Keratinocyte (primary cell): ENCODE measurements around the gene TIE1. TPM values are rescaled to one million over a fixed set of nuclear protein-coding genes. Genes with fewer than 3 reads are reported as not detected.

Experiments
- DNase-seq: peaks from one replicate; pipeline ENCODE4 v3.0.0-alpha.2; 2011; ENCODE audit warnings: low read depth, missing footprints, low spot score
- FAIRE-seq: peaks from 2 replicates; lab custom pipeline; 2011; peaks lifted over from hg19 to GRCh38; lab: Jason Lieb, UNC
- H2AFZ ChIP-seq: 2 replicates; pipeline ENCODE4 v1.6.0; 2012; ENCODE audit warnings: low read length, control low read depth, inconsistent platforms; ENCODE audit not compliant: control insufficient read depth
- H3K27ac ChIP-seq: 2 replicates; pipeline ENCODE4 v1.5.1; 2011; ENCODE audit warnings: low read length; ENCODE audit not compliant: control insufficient read depth, insufficient read depth
- H3K27me3 ChIP-seq: 3 replicates; pipeline ENCODE4 v1.6.0; 2011; ENCODE audit warnings: low read length; ENCODE audit not compliant: control insufficient read depth, insufficient read depth; ENCODE audit errors: extremely low read depth
- H3K36me3 ChIP-seq, 2 experiments: 2 replicates in 1 of 2; 3 replicates in 1 of 2; pipeline ENCODE4 v1.5.1; 2011; ENCODE audit warnings: low read length in 2 of 2, mild to moderate bottlenecking in 1 of 2; ENCODE audit not compliant: control insufficient read depth in 2 of 2, insufficient read depth in 2 of 2; ENCODE audit errors: extremely low read depth in 1 of 2
- H3K4me1 ChIP-seq: 3 replicates; pipeline ENCODE4 v1.5.1; 2011; ENCODE audit warnings: low read length; ENCODE audit not compliant: control insufficient read depth, insufficient read depth; ENCODE audit errors: extremely low read depth
- H3K4me2 ChIP-seq: 3 replicates; pipeline ENCODE4 v1.6.0; 2011; ENCODE audit warnings: low read depth, low read length; ENCODE audit not compliant: control insufficient read depth, insufficient read depth; ENCODE audit errors: extremely low read depth
- H3K4me3 ChIP-seq, 3 experiments: fragments of 200-600 bp in 1 of 3; sonication (generic) in 1 of 3; 2 replicates in 2 of 3; 3 replicates in 1 of 3; pipeline ENCODE4 v1.5.1; 2011 to 2016; ENCODE audit warnings: low read length in 3 of 3, mild to moderate bottlenecking in 3 of 3, control low read depth in 2 of 3, inconsistent platforms in 1 of 3, low read depth in 1 of 3, mixed read lengths in 1 of 3, mixed run types in 1 of 3, moderate library complexity in 1 of 3; ENCODE audit not compliant: control insufficient read depth in 2 of 3, insufficient read depth in 2 of 3; ENCODE audit errors: extremely low read depth in 1 of 3
- H3K79me2 ChIP-seq: 2 replicates; pipeline ENCODE4 v1.6.0; 2012; ENCODE audit warnings: low read length; ENCODE audit not compliant: control insufficient read depth, insufficient read depth
- H3K9ac ChIP-seq: 3 replicates; pipeline ENCODE4 v1.6.0; 2011; ENCODE audit warnings: low read length; ENCODE audit not compliant: control insufficient read depth, insufficient read depth; ENCODE audit errors: extremely low read depth
- H3K9me1 ChIP-seq: 3 replicates; pipeline ENCODE4 v1.6.0; 2011; ENCODE audit warnings: low read length; ENCODE audit not compliant: control insufficient read depth, insufficient read depth; ENCODE audit errors: extremely low read depth
- H3K9me3 ChIP-seq: 2 replicates; pipeline ENCODE4 v1.5.1; 2012; ENCODE audit warnings: low read depth, low read length; ENCODE audit not compliant: control insufficient read depth
- H4K20me1 ChIP-seq: 3 replicates; pipeline ENCODE4 v1.6.0; 2011; ENCODE audit warnings: low read length; ENCODE audit not compliant: control insufficient read depth, insufficient read depth; ENCODE audit errors: extremely low read depth
- CTCF ChIP-seq, 3 experiments: IDR thresholded peaks in 1 of 3; conservative IDR thresholded peaks in 1 of 3; optimal IDR thresholded peaks in 1 of 3; 2 replicates in 2 of 3; 3 replicates in 1 of 3; pipeline versions ENCODE3 to v1.5.1; 2011; ENCODE audit warnings: low read length in 3 of 3, mild to moderate bottlenecking in 3 of 3, moderate library complexity in 2 of 3, control low read depth in 1 of 3, inconsistent platforms in 1 of 3; ENCODE audit not compliant: insufficient read depth in 2 of 3; ENCODE audit errors: extremely low read depth in 1 of 3
- EZH2 ChIP-seq: IDR thresholded peaks from one replicate; pipeline ENCODE4 v1.6.1; 2012; ENCODE audit warnings: inconsistent platforms, mild to moderate bottlenecking, low read length, moderate library complexity
- dilution Hi-C: fragments of 300-500 bp; cut with MboI; formaldehyde crosslinking; loops from one replicate; pipeline ENCODE4 v1.7.0; 2020; ENCODE audit warnings: low sequenced_read_pairs; ENCODE audit not compliant: extremely low pct_ligation_motif_present
- polyA plus RNA-seq, 5 experiments: library from polyadenylated mRNA; depleted of rRNA in 3 of 5; stranded (reverse) in 3 of 5; stranded (forward) in 1 of 5; unstranded in 1 of 5; fragments of >200 nt; gene quantifications; 1 replicate in 1 of 5; 2 replicates in 3 of 5; 3 replicates in 1 of 5; pipeline versions ENCODE4 v1.2.1 to v1.2.3, GENCODE V29; 2011 to 2012; ENCODE audit warnings: missing spikeins in 2 of 5, low read depth in 1 of 5, low replicate concordance in 1 of 5

Gene TIE1
- polyA plus RNA-seq, 1 donor (not counting 4 experiments of a cell fraction or from before 2014, with no cell fraction given) = not detected

- dilution Hi-C loops = no loop called here
- H3K79me2 ChIP-seq = peaks cover 28% of the 10 kb centered on the region
- no peak overlapping the region for H3K9ac ChIP-seq
- DNase-seq = no peak
- H3K9me1 ChIP-seq = no peaks in the 10 kb centered on the region
- H4K20me1 ChIP-seq = no peaks in the 10 kb centered on the region
- no peak for TF ChIP-seq CTCF (optimal IDR thresholded peaks at IDR 0.05 in 1 of 3, IDR thresholded peaks at IDR 0.05 in 1 of 3, conservative IDR thresholded peaks at IDR 0.05 in 1 of 3; ENCODE audit: extremely low read depth in 1 of 3, insufficient read depth in 2 of 3, low read length in 3 of 3)
- TF ChIP-seq EZH2 = no peak
- H3K4me1 ChIP-seq = peaks cover 62% of the 10 kb centered on the region
- no peak overlapping the region for H3K27ac ChIP-seq
- H3K27me3 ChIP-seq = no peaks in the 10 kb centered on the region
- no peak for FAIRE-seq
- H3K36me3 ChIP-seq = peaks cover 1 to 6% of the 10 kb centered on the region in 2 experiments
- no peak overlapping the region for H2AFZ ChIP-seq
- H3K4me2 ChIP-seq = no peak overlapping the region
- no peak overlapping the region for H3K4me3 ChIP-seq
- H3K9me3 ChIP-seq = no peaks in the 10 kb centered on the region
Measured at GRCh38 chr1:43370564-43370963, 69.8 kb downstream of the TIE1 start.

GRCh38 chr1:43372172-43372571 is 71.4 kb downstream of the TIE1 start:
- Histone ChIP-seq H3K4me3 (no peak overlapping the region), H3K4me2 (peak overlapping the region; percentile 65), H3K9ac (no peak overlapping the region)

More at GRCh38 chr1:43372172-43372571, 71.4 kb downstream of the TIE1 start:
- no peak overlapping the region for H2AFZ ChIP-seq
- H3K9me1 ChIP-seq = no peaks in the 10 kb centered on the region
- peaks cover 56% of the 10 kb centered on the region for H3K4me1 ChIP-seq
- peaks cover 13% of the 10 kb centered on the region for H3K79me2 ChIP-seq
- H4K20me1 ChIP-seq = no peaks in the 10 kb centered on the region
- FAIRE-seq (peak; percentile 26), DNase-seq (no peak)
- peaks cover 0 to 3% of the 10 kb centered on the region in 2 experiments for H3K36me3 ChIP-seq
- H3K27ac ChIP-seq = peak overlapping the region; percentile 79
- H3K9me3 ChIP-seq = no peaks in the 10 kb centered on the region
- TF ChIP-seq CTCF (optimal IDR thresholded peaks at IDR 0.05 in 1 of 3, IDR thresholded peaks at IDR 0.05 in 1 of 3, conservative IDR thresholded peaks at IDR 0.05 in 1 of 3; ENCODE audit: extremely low read depth in 1 of 3, insufficient read depth in 2 of 3, low read length in 3 of 3) = no peak
- no peak for TF ChIP-seq EZH2
- dilution Hi-C loops = no loop called here
- H3K27me3 ChIP-seq = no peaks in the 10 kb centered on the region

Other genes with a start within 250 kb of the TIE1 start
- gene EBNA1BP2, start 128.7 kb upstream of the TIE1 start, polyA plus RNA-seq = 53.2 to 140 TPM (median 122 TPM) in 3 replicates
- gene CFAP57, start 128.7 kb upstream of the TIE1 start, polyA plus RNA-seq = 0.24 to 0.39 TPM (median 0.32 TPM) in 3 replicates
- 0.92 to 2.4 TPM (median 1.0 TPM) in 3 replicates for gene TMEM125, start 31.0 kb upstream of the TIE1 start, polyA plus RNA-seq
- 4.6 to 6.4 TPM (median 5.6 TPM) in 3 replicates for gene C1orf210, start 15.4 kb upstream of the TIE1 start, polyA plus RNA-seq
- gene MPL, start 36.8 kb downstream of the TIE1 start, polyA plus RNA-seq = 0.07 TPM in 1 of 3 replicates, not detected in the others
- gene CDC20, start 58.0 kb downstream of the TIE1 start, polyA plus RNA-seq = 13.6 to 102 TPM (median 84.2 TPM) in 3 replicates
- 277 to 331 TPM (median 283 TPM) in 3 replicates for gene ELOVL1, start 67.0 kb downstream of the TIE1 start, polyA plus RNA-seq
- 11.1 to 28.7 TPM (median 14.3 TPM) in 3 replicates for gene MED8, start 88.8 kb downstream of the TIE1 start, polyA plus RNA-seq
- 5.9 to 6.7 TPM (median 6.1 TPM) in 3 replicates for gene SZT2, start 88.9 kb downstream of the TIE1 start, polyA plus RNA-seq
- 26.4 to 39.6 TPM (median 26.9 TPM) in 3 replicates for gene HYI, start 152.9 kb downstream of the TIE1 start, polyA plus RNA-seq
- gene PTPRF, start 229.9 kb downstream of the TIE1 start, polyA plus RNA-seq = 161 to 204 TPM (median 198 TPM) in 3 replicates